ENCODE measurements around the gene PDE10A. TPM values are rescaled to one million over a fixed set of nuclear protein-coding genes. Genes with fewer than 3 reads are reported as not detected.

The PDE10A gene
- total RNA-seq, 1 experiment from 2014 or later = 0.31 TPM

DNA sequence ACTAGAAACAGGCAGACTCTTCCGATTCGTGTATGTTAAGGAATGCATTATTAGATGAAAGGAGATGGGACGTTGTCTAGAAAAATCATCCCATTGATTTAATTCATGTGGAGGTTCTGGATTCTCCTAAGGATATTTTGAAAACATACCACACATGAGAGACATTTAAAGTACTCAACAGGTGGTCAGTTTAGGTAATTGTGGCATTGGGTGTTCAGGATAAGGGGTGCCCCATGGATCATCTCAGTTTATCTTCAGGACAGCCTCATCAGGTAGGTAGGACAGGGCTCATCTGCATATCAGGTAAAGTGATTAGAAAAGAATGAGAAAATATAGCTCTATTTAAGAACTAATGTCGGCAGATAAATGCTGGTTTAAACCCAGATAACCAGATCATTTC, 15.9 kb upstream of the PDE10A start:
- Histone ChIP-seq H3K79me2 (ENCODE audit: insufficient read depth, low read length) (no peaks in the 10 kb centered on the region), H3K9me3 (ENCODE audit: control insufficient read depth, low read depth, low read length) (no peaks in the 10 kb centered on the region), H2BK15ac (ENCODE audit: low read depth, low read length) (no peak overlapping the region), H3K18ac (ENCODE audit: insufficient read length, low read depth, low read length) (no peak overlapping the region), H3K4ac (ENCODE audit: low read depth, low read length) (no peak overlapping the region), H3K9ac (ENCODE audit: extremely low read depth, insufficient read length, low read length) (no peak overlapping the region), H2BK120ac (ENCODE audit: low read depth, low read length, poor library complexity, severe bottlenecking) (no peak overlapping the region), H3K79me1 (ENCODE audit: insufficient read depth, low read depth, low read length, poor library complexity, severe bottlenecking) (no peaks in the 10 kb centered on the region), H2BK12ac (ENCODE audit: insufficient read length, low read depth, low read length) (no peak overlapping the region), H4K5ac (ENCODE audit: insufficient read length, low read depth, low read length) (no peak overlapping the region), H3K27ac (ENCODE audit: insufficient read length, low read depth, low read length) (no peak overlapping the region), H4K20me1 (ENCODE audit: control insufficient read depth, insufficient read depth, insufficient read length) (no peaks in the 10 kb centered on the region), H2BK20ac (ENCODE audit: low read depth, low read length, poor library complexity, severe bottlenecking) (no peak overlapping the region), H3K27me3 (ENCODE audit: insufficient read depth, low read length) (no peaks in the 10 kb centered on the region), H2BK5ac (ENCODE audit: insufficient read length, low read length) (no peak overlapping the region), H3K4me2 (ENCODE audit: insufficient read depth, insufficient read length, low read length) (no peak overlapping the region), H3K4me1 (ENCODE audit: insufficient read depth, low read length) (no peaks in the 10 kb centered on the region), H2AFZ (ENCODE audit: low read length) (no peak overlapping the region), H3T11ph (ENCODE audit: low read length) (no peak overlapping the region), H3K23ac (ENCODE audit: insufficient read length, low read depth, low read length) (no peak overlapping the region), H4K91ac (ENCODE audit: insufficient read length, low read depth, low read length) (no peak overlapping the region), H3K23me2 (ENCODE audit: insufficient read length, low read depth, low read length, poor library complexity, severe bottlenecking) (no peaks in the 10 kb centered on the region), H3K14ac (ENCODE audit: insufficient read depth, low read length) (no peak overlapping the region), H4K8ac (replicated peaks; ENCODE audit: insufficient read length, low read depth, low read length) (no peak overlapping the region), H2AK5ac (ENCODE audit: insufficient read length, low read length) (no peak overlapping the region), H3K56ac (ENCODE audit: insufficient read length, low read depth, low read length) (no peak overlapping the region)
- no CpG with 5 or more reads among the region's 4 CpGs for WGBS (ENCODE audit: extremely low coverage, insufficient read length, low lambda C conversion rate)
- Mint-ChIP-seq H3K4me3 (no peak overlapping the region), H3K36me3 (ENCODE audit: insufficient read depth in 1 of 3, low read depth in 3 of 3) (no peaks in the 10 kb centered on the region; a peak in 1 of 7 replicates), H3K27ac (no peak overlapping the region), H3K4me1 (peaks cover 13 to 15% of the 10 kb centered on the region in 2 experiments), H3K9me3 (peaks cover 0 to 1% of the 10 kb centered on the region in 2 experiments; a peak in 2 of 5 replicates), H3K27me3 (ENCODE audit: low read depth) (peaks cover 6% of the 10 kb centered on the region)
- TF ChIP-seq, protein P1, sequence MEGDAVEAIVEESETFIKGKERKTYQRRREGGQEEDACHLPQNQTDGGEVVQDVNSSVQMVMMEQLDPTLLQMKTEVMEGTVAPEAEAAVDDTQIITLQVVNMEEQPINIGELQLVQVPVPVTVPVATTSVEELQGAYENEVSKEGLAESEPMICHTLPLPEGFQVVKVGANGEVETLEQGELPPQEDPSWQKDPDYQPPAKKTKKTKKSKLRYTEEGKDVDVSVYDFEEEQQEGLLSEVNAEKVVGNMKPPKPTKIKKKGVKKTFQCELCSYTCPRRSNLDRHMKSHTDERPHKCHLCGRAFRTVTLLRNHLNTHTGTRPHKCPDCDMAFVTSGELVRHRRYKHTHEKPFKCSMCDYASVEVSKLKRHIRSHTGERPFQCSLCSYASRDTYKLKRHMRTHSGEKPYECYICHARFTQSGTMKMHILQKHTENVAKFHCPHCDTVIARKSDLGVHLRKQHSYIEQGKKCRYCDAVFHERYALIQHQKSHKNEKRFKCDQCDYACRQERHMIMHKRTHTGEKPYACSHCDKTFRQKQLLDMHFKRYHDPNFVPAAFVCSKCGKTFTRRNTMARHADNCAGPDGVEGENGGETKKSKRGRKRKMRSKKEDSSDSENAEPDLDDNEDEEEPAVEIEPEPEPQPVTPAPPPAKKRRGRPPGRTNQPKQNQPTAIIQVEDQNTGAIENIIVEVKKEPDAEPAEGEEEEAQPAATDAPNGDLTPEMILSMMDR (conservative IDR thresholded peaks at IDR 0.05) = no peak
- no peak for DNase-seq

Measured in H9 (cell line).